Spleen (tissue), 11 donors: ENCODE measurements around the gene TPK1. TPM values are rescaled to one million over a fixed set of nuclear protein-coding genes. Genes with fewer than 3 reads are reported as not detected.
"Not testable (repeated sequence)": the region's sequence is repeated elsewhere in the genome, so short reads cannot be mapped to it uniquely, and the experiment has no call there.

ENCODE experiments used
- DNase-seq: peaks from one replicate; pipeline ENCODE4 v3.0.0-alpha.2; 2020
- H3K27ac ChIP-seq, 8 donors: fragments of 200-600 bp; sonication (generic) in 7 of 8; 1 replicate in 4 of 8; 2 replicates in 4 of 8; pipeline versions ENCODE4 v1.5.0 to v1.8.0; 2016 to 2021; ENCODE audit warnings: inconsistent platforms in 4 of 8, mild to moderate bottlenecking in 4 of 8, moderate library complexity in 1 of 8
- H3K27me3 ChIP-seq, 7 donors: fragments of 200-600 bp; sonication (generic) in 6 of 7; replicated peaks in 1 of 7; 1 replicate in 4 of 7; 2 replicates in 3 of 7; pipeline versions ENCODE4 v1.5.0 to v1.8.0; 2016 to 2021; ENCODE audit warnings: inconsistent platforms in 3 of 7, mild to moderate bottlenecking in 1 of 7
- H3K36me3 ChIP-seq, 6 donors: fragments of 200-600 bp; sonication (generic) in 5 of 6; 1 replicate in 4 of 6; 2 replicates in 2 of 6; pipeline versions ENCODE4 v1.5.0 to v1.8.0; 2016 to 2021; ENCODE audit warnings: inconsistent platforms in 2 of 6
- H3K4me1 ChIP-seq, 6 donors: fragments of 200-600 bp; sonication (generic) in 5 of 6; 1 replicate in 3 of 6; 2 replicates in 3 of 6; pipeline versions ENCODE4 v1.5.0 to v1.8.0; 2016 to 2021; ENCODE audit warnings: inconsistent platforms in 3 of 6
- H3K4me3 ChIP-seq, 8 donors: fragments of 200-600 bp; sonication (generic) in 7 of 8; 1 replicate in 4 of 8; 2 replicates in 4 of 8; pipeline versions ENCODE4 v1.5.0 to v1.8.0; 2016 to 2021; ENCODE audit warnings: inconsistent platforms in 4 of 8, mild to moderate bottlenecking in 4 of 8, moderate library complexity in 2 of 8
- H3K9me3 ChIP-seq, 8 donors: fragments of 200-600 bp; sonication (generic) in 7 of 8; 1 replicate in 4 of 8; 2 replicates in 4 of 8; pipeline versions ENCODE4 v1.5.0 to v1.8.0; 2016 to 2021; ENCODE audit warnings: inconsistent platforms in 4 of 8
- POLR2A ChIP-seq, 3 donors: fragments of 450-650 bp; IDR thresholded peaks; one replicate each; pipeline ENCODE4 v1.5.1; 2017; ENCODE audit warnings: antibody characterized with exemption in 3 of 3, mild to moderate bottlenecking in 1 of 3
- POLR2AphosphoS5 ChIP-seq, 3 donors: sonication (generic); formaldehyde crosslinking; IDR thresholded peaks; one replicate each; pipeline ENCODE4 v1.5.1; 2017; ENCODE audit warnings: antibody characterized with exemption in 3 of 3
- WGBS, 5 donors: extraction: QIAGEN DNeasy Blood & Tissue Kit in 3 of 5; methylation state at CpG; one replicate each; pipeline versions ENCODE4 v1.1.5 to v1.1.7; 2013 to 2018; 5-methylcytosine and 5-hydroxymethylcytosine counted together
- intact Hi-C: fragments of 100-400 bp; cut with DNase I; formaldehyde crosslinking; loops from one replicate; pipeline ENCODE4 v1.15.0; 2023; ENCODE audit warnings: low total_unique reads
- polyA plus RNA-seq, 3 donors: library from polyadenylated mRNA; stranded (reverse); fragments of 200-250 nt; gene quantifications; one replicate each; pipeline ENCODE4 v1.2.1, GENCODE V29; 2013
- total RNA-seq, 7 donors: library from RNA; depleted of rRNA in 3 of 7; stranded (reverse); fragments of >200 nt in 3 of 7; fragmentation: NEBNext Ultra II Directional in 4 of 7; extraction: Animal tissue kit (Norgen Biotek cat#: 25700) in 4 of 7; gene quantifications; one replicate each; pipeline versions ENCODE4 v1.1.0 to v1.2.1, GENCODE V29; 2016 to 2021
- TF ChIP-seq, protein P1 (sequence below), 11 experiments: fragments of 200-600 bp in 7 of 11; fragments of 450-650 bp in 4 of 11; sonication (generic) in 4 of 11; IDR thresholded peaks in 8 of 11; conservative IDR thresholded peaks in 3 of 11; 1 replicate in 7 of 11; 2 replicates in 4 of 11; pipeline versions ENCODE4 v1.4.0 to v1.8.0; 2016 to 2021; ENCODE audit warnings: antibody characterized with exemption in 11 of 11, inconsistent platforms in 4 of 11, mild to moderate bottlenecking in 1 of 11
- donor health status: healthy with polysubstance abuse.
- donor health status: DM: no; HTN: no; CAD: no; lungs with moderate emphysema.
- donor health status: DM: no; HTN: no; CAD: no.
- donor health status: Bipolar disorder and iron deficiency.
- donor health status: healthy.
- donor health status: DM: no; HTN: no; CAD: no.
- donor health status: DM: yes; HTN: yes; CAD: no.

The TPK1 gene
- total and polyA plus RNA-seq, 10 donors: 8.9 to 30.2 (median 17.8) TPM

GRCh38 chr7:144438759-144439158 is 397.1 kb downstream of the TPK1 start:
- no peak for TF ChIP-seq POLR2A (IDR thresholded peaks at IDR 0.05)
- TF ChIP-seq, protein P1, sequence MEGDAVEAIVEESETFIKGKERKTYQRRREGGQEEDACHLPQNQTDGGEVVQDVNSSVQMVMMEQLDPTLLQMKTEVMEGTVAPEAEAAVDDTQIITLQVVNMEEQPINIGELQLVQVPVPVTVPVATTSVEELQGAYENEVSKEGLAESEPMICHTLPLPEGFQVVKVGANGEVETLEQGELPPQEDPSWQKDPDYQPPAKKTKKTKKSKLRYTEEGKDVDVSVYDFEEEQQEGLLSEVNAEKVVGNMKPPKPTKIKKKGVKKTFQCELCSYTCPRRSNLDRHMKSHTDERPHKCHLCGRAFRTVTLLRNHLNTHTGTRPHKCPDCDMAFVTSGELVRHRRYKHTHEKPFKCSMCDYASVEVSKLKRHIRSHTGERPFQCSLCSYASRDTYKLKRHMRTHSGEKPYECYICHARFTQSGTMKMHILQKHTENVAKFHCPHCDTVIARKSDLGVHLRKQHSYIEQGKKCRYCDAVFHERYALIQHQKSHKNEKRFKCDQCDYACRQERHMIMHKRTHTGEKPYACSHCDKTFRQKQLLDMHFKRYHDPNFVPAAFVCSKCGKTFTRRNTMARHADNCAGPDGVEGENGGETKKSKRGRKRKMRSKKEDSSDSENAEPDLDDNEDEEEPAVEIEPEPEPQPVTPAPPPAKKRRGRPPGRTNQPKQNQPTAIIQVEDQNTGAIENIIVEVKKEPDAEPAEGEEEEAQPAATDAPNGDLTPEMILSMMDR (IDR thresholded peaks at IDR 0.05 in 8 of 11, conservative IDR thresholded peaks at IDR 0.05 in 3 of 11): no peak
- TF ChIP-seq POLR2AphosphoS5 (IDR thresholded peaks at IDR 0.05): no peak
- 83 to 98% (median 87%) methylated on average over 3 of the region's 3 CpGs for WGBS, 5 donors
- Histone ChIP-seq H3K36me3 (no peaks in the 10 kb centered on the region), H3K27ac (no peak overlapping the region), H3K9me3 (no peaks in the 10 kb centered on the region), H3K4me1 (no peaks in the 10 kb centered on the region), H3K27me3 (no peaks in the 10 kb centered on the region), H3K4me3 (no peak overlapping the region)
- intact Hi-C loops: no loop called here
- no peak for DNase-seq

GRCh38 chr7:144437370-144438191 is 398.3 kb downstream of the TPK1 start:
- Histone ChIP-seq H3K4me1 (no peaks in the 10 kb centered on the region), H3K36me3 (no peaks in the 10 kb centered on the region), H3K4me3 (no peak overlapping the region), H3K27ac (no peak overlapping the region), H3K27me3 (no peaks in the 10 kb centered on the region), H3K9me3 (no peaks in the 10 kb centered on the region)
- TF ChIP-seq, protein P1 (IDR thresholded peaks at IDR 0.05 in 8 of 11, conservative IDR thresholded peaks at IDR 0.05 in 3 of 11): peak in 9 of 11 experiments; percentile 24 to 59 (median 49)
- no peak for TF ChIP-seq POLR2A (IDR thresholded peaks at IDR 0.05)
- intact Hi-C loops: no loop called here
- no peak for DNase-seq
- WGBS, 5 donors: 84 to 89% (median 85%) methylated on average over 4 of the region's 4 CpGs

- no peak for DNase-seq
- no peaks in the 10 kb centered on the region for H3K4me1 ChIP-seq
Observed at GRCh38 chr7:144436500-144436899, 399.4 kb downstream of the TPK1 start.

DNA sequence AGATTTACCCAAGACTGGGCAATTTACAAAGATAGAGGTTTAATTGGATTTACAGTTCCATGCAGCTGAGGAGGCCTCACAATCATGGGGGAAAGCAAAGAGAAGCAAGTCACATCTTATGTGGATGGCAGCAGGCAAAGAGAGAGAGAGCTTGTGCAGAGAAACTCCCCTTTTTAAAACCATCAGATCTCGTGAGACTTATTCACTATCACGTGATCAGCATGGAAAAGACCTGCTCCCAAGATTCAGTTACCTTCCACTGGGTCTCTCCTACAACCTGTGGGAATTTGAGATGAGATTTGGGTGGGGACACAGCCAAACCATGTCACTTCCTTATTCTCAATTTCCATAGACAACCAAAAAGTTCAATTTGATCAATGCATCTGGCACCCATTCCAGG is 407.4 kb downstream of the TPK1 start:
- Histone ChIP-seq H3K27ac (no peak overlapping the region), H3K27me3 (no peaks in the 10 kb centered on the region), H3K36me3 (no peaks in the 10 kb centered on the region), H3K4me1 (no peaks in the 10 kb centered on the region), H3K4me3 (no peak overlapping the region), H3K9me3 (peaks cover 0 to 51% (median 36%) of the 10 kb centered on the region in 8 donors)
- TF ChIP-seq POLR2AphosphoS5 (IDR thresholded peaks at IDR 0.05) (no peak), POLR2A (IDR thresholded peaks at IDR 0.05) (no peak)
- TF ChIP-seq, protein P1 (IDR thresholded peaks at IDR 0.05 in 8 of 11, conservative IDR thresholded peaks at IDR 0.05 in 3 of 11): no peak
- intact Hi-C loops: no loop called here
- 67 to 89% (median 82%) methylated on average over 2 of the region's 2 CpGs for WGBS, 5 donors
- DNase-seq: no peak

More at GRCh38 chr7:144436500-144436899, 399.4 kb downstream of the TPK1 start:
- H3K9me3 ChIP-seq: no peaks in the 10 kb centered on the region
- H3K27ac ChIP-seq: no peak overlapping the region
- 79 to 89% (median 82%) methylated on average over 9 of the region's 9 CpGs for WGBS, 5 donors
- intact Hi-C loops: no loop called here
- H3K36me3 ChIP-seq: no peaks in the 10 kb centered on the region
- H3K4me3 ChIP-seq: no peak overlapping the region
- TF ChIP-seq, protein P1 (IDR thresholded peaks at IDR 0.05 in 8 of 11, conservative IDR thresholded peaks at IDR 0.05 in 3 of 11): no peak
- TF ChIP-seq POLR2A (IDR thresholded peaks at IDR 0.05): no peak
- no peak for TF ChIP-seq POLR2AphosphoS5 (IDR thresholded peaks at IDR 0.05)
- no peaks in the 10 kb centered on the region for H3K27me3 ChIP-seq

- H3K27me3 ChIP-seq, H3K36me3 ChIP-seq, DNase-seq, intact Hi-C loops, H3K4me1 ChIP-seq, H3K27ac ChIP-seq, H3K4me3 ChIP-seq: not testable (repeated sequence)
- peaks cover 0 to 51% (median 36%) of the 10 kb centered on the region in 8 donors for H3K9me3 ChIP-seq
- 41 to 74% (median 60%) methylated on average over 2 of the region's 2 CpGs for WGBS, 5 donors
Observed at GRCh38 chr7:144427539-144427938, 408.3 kb downstream of the TPK1 start.

GRCh38 chr7:144418931-144419330 is 416.9 kb downstream of the TPK1 start:
- H3K4me3 ChIP-seq, H3K4me1 ChIP-seq, H3K27me3 ChIP-seq, intact Hi-C loops, H3K27ac ChIP-seq, H3K36me3 ChIP-seq, DNase-seq: not testable (repeated sequence)
- peaks cover 0 to 14% (median 8%) of the 10 kb centered on the region in 8 donors for H3K9me3 ChIP-seq
- WGBS, 5 donors: 88 to 95% (median 94%) methylated on average over 4 of the region's 4 CpGs
